ENCODE data around the gene OR4K17. TPM values are rescaled to one million over a fixed set of nuclear protein-coding genes. Genes with fewer than 3 reads are reported as not detected.
"Not testable (repeated sequence)": the region's sequence is repeated elsewhere in the genome, so short reads cannot be mapped to it uniquely, and the experiment has no call there.

OR4K17 gene, protein sequence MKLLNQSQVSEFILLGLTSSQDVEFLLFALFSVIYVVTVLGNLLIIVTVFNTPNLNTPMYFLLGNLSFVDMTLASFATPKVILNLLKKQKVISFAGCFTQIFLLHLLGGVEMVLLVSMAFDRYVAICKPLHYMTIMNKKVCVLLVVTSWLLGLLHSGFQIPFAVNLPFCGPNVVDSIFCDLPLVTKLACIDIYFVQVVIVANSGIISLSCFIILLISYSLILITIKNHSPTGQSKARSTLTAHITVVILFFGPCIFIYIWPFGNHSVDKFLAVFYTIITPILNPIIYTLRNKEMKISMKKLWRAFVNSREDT
- not detected in 2 replicates for total RNA-seq

GRCh38 chr14:20110438-20110837 is at the start of gene OR4K17:
Gene OR4K17, plus strand, starts transcription at chr14:20110739. Its CDS starts 6,761 bp downstream, at chr14:20117500.
- TF ChIP-seq CTCF (conservative IDR thresholded peaks at IDR 0.05; ENCODE audit: low read depth, low read length): no peak
- no peak for DNase-seq (ENCODE audit: low read depth)
- H3K4me3 ChIP-seq (ENCODE audit: low read depth, low read length): no peak within 1 kb of the TSS

DNA sequence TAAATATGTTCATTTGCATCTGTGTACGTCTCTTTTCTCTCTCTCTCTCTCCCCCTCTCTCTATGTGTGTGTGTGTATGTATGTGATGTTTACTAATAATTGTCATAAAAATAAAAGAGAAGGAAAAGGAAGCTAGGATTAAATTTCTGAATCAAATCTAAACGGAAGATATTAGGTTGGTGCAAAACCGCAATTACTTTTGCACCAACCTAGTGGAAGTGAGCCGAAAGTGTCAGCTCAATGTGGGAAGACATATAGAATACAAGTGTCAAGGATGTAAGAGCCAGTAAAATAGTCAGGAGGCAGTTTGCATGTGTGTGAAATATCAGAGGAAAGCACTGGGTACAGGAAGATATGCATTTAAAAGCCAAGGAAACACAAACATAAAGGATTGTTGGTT is 18.5 kb upstream of the OR4K17 start:
- TF ChIP-seq CTCF (conservative IDR thresholded peaks at IDR 0.05; ENCODE audit: low read depth, low read length): no peak
- H3K4me3 ChIP-seq (ENCODE audit: low read depth, low read length): no peak overlapping the region
- DNase-seq (ENCODE audit: low read depth): no peak

- TF ChIP-seq CTCF (conservative IDR thresholded peaks at IDR 0.05; ENCODE audit: low read depth, low read length): no peak
- no peak for DNase-seq (ENCODE audit: low read depth)
These were observed 17.1 kb upstream of the OR4K17 start for GRCh38 chr14:20093442-20093841.

DNA sequence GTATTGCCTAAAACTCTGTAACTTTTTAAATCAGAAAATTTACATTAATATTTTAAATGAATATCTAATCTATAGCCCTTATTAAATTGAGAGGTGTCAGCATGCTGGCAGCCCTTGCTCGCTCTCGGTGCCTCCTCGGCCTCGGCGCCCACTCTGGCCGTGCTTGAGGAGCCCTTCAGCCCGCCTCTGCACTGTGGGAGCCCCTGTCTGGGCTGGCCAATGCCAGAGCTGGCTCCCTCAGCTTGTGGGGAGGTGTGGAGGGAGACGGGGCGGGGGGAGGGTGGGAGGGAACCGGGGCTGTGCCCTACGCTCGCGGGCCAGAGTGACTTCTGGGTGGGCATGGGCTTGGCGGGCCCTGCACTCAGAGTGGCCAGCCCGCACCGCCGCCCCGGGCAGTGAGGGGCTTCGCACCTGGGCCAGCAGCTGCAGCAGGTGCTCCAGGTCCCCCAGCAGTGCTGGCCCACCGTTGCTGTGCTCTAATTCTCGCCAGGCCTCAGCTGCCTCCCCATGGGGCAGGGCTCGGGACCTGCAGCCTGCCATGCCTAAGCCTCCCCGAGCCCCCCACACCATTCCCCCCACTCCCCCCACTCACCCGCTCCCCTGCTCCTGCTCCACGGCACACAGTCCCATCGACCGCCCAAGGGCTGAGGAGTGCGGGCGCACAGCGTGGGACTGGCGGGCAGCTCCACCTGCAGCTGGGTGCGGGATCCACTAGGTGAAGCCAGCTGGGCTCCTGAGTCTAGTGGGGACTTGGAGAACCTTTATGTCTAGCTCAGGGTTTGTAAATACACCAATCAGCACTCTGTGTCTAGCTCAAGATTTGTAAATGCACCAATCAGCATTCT is 11.4 kb upstream of the OR4K17 start:
- not testable (repeated sequence) for DNase-seq (ENCODE audit: low read depth); H3K4me3 ChIP-seq (ENCODE audit: low read depth, low read length)

More at GRCh38 chr14:20093442-20093841, 17.1 kb upstream of the OR4K17 start:
- no peak overlapping the region for H3K4me3 ChIP-seq (ENCODE audit: low read depth, low read length)

GRCh38 chr14:20112321-20112720 is 1.8 kb downstream of the OR4K17 start:
- no peak for TF ChIP-seq CTCF (conservative IDR thresholded peaks at IDR 0.05; ENCODE audit: low read depth, low read length)
- H3K4me3 ChIP-seq (ENCODE audit: low read depth, low read length): no peak overlapping the region
- DNase-seq (ENCODE audit: low read depth): no peak

GRCh38 chr14:20116748-20117147 is 6.2 kb downstream of the OR4K17 start:
- no peak for TF ChIP-seq CTCF (conservative IDR thresholded peaks at IDR 0.05; ENCODE audit: low read depth, low read length)
- no peak for DNase-seq (ENCODE audit: low read depth)
- H3K4me3 ChIP-seq (ENCODE audit: low read depth, low read length): no peak overlapping the region

DNA sequence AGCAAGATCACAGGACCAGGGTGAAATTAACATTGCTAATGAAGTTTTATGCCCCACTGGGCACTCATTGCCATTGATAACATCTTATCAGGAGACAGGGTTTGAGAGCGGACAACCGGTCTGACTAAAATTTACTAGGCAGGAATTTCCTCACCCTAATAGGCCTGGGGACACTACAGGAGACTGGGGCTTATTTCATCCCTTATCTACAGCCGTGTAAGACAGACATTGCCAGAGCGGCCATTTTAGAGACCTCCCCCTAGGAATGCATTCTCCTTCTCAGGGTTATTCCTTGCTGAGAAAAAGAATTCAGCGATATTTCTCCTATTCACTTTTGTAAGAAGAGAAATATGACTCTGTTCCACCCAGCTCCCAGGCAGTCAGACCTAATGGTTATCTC is 8.3 kb downstream of the OR4K17 start:
- no peak for DNase-seq (ENCODE audit: low read depth)
- TF ChIP-seq CTCF (conservative IDR thresholded peaks at IDR 0.05; ENCODE audit: low read depth, low read length): no peak
- no peak overlapping the region for H3K4me3 ChIP-seq (ENCODE audit: low read depth, low read length)
